ENCODE results near the gene HMGXB3.

- TF ChIP-seq CTCF (IDR thresholded peaks at IDR 0.05): peak; percentile 30 to 60 (median 52)
- TF ChIP-seq POLR2A (IDR thresholded peaks at IDR 0.05): no peak
- TF ChIP-seq POLR2AphosphoS5 (IDR thresholded peaks at IDR 0.05): no peak
- TF ChIP-seq EP300 (IDR thresholded peaks at IDR 0.05): no peak
These were observed 1.3 kb downstream of the HMGXB3 start for GRCh38 chr5:150001660-150002486.

Data from sigmoid colon (tissue), 4 donors.